Activated T-cell treated with anti-CD3 and anti-CD28 coated beads, Interleukin-2, amount 50 U/mL, for 24 hours (primary cell): ENCODE data around the gene AK8.

Source experiments
- DNase-seq: peaks from one replicate; pipeline ENCODE4 v3.0.0-alpha.2; 2020
- H3K27ac Mint-ChIP-seq: 2 replicates; pipeline ENCODE4 v1.8.0; 2020; ENCODE audit warnings: mild to moderate bottlenecking, mixed read lengths
- H3K27me3 Mint-ChIP-seq: 2 replicates; pipeline ENCODE4 v1.8.0; 2020; ENCODE audit warnings: mixed read lengths
- H3K36me3 Mint-ChIP-seq: 2 replicates; pipeline ENCODE4 v1.8.0; 2020; ENCODE audit warnings: low read depth, mixed read lengths
- H3K4me1 Mint-ChIP-seq: 2 replicates; pipeline ENCODE4 v1.8.0; 2020; ENCODE audit warnings: low read depth, mixed read lengths
- H3K4me3 Mint-ChIP-seq: 2 replicates; pipeline ENCODE4 v1.8.0; 2020; ENCODE audit warnings: mild to moderate bottlenecking, moderate library complexity, mixed read lengths
- H3K9me3 Mint-ChIP-seq: 2 replicates; pipeline ENCODE4 v1.8.0; 2020; ENCODE audit warnings: mixed read lengths

The AK8 gene

GRCh38 chr9:132833550-132834121 is 44.4 kb downstream of the AK8 start:
- H3K9me3 Mint-ChIP-seq = no peaks in the 10 kb centered on the region
- no peak overlapping the region for H3K4me3 Mint-ChIP-seq
- H3K27me3 Mint-ChIP-seq = peaks cover 3% of the 10 kb centered on the region
- H3K36me3 Mint-ChIP-seq = no peaks in the 10 kb centered on the region
- DNase-seq = no peak
- H3K4me1 Mint-ChIP-seq = no peaks in the 10 kb centered on the region
- no peak overlapping the region for H3K27ac Mint-ChIP-seq

DNA sequence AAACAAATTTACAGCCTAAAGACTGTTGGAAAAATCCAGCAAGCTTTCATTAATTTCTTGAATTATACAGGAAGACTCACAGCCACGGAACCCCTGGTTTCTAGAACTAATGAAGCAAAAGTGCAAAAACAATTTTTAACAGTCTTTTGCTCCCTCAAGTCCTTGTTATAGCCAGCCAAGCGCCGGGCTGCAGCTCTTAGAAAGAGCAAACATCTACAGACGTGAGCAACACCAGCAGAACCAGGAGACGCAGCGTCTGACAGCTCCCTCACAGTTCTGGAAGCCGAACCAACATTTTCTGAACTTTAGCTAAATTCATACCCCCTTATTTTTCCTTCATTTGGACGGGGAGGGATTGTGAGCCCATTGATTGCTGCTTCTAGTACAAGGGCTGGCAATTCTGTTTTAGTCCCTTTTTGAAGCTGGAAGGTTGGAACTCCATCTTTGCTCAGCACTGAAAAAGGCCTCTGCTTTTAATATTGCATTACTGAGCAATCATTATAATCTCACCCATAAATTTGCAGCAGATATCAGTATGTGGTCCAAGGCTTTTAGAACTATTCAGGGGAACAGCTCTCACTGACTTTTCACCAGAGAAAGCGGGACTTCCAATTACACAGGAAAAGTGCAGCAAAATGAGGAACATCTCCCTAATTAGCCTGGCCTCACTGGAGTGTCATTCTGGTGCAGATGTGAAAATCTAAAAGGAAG is 45.8 kb downstream of the AK8 start:
- H3K4me3 Mint-ChIP-seq = no peak overlapping the region
- H3K4me1 Mint-ChIP-seq = no peaks in the 10 kb centered on the region
- H3K36me3 Mint-ChIP-seq = no peaks in the 10 kb centered on the region
- no peak for DNase-seq
- no peaks in the 10 kb centered on the region for H3K9me3 Mint-ChIP-seq
- no peak overlapping the region for H3K27ac Mint-ChIP-seq
- peaks cover 3% of the 10 kb centered on the region for H3K27me3 Mint-ChIP-seq

DNA sequence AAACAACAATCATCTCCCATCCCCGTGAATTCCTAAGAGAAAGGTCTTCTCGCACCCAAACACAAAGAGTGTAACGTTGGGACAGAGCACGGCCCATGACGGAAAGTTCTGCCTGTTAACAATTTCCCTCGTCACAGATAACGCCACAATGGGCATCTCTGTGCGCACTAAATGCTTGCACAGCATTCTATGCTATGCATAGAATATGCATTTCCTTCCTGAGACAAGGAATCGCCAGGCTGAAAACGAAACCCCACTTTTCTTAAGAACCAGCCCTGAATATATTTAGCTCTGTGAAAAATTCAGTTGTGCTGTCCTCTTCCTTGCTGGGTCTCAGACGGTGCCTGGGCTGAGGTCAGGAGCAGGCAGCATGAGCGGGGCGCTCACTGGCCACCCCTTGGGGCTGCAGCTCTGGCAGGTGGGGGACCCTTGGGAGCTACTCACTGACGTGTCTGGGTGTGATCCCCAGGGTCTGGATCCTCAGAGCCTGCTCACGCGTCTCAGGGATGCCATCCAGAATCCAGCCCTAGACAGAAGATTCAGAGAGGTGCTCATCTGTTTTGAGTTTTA is 49.8 kb downstream of the AK8 start:
- no peaks in the 10 kb centered on the region for H3K9me3 Mint-ChIP-seq
- H3K36me3 Mint-ChIP-seq = no peaks in the 10 kb centered on the region
- DNase-seq = no peak
- H3K27ac Mint-ChIP-seq = no peak overlapping the region
- H3K4me1 Mint-ChIP-seq = no peaks in the 10 kb centered on the region
- peaks cover 28% of the 10 kb centered on the region for H3K27me3 Mint-ChIP-seq
- no peak overlapping the region for H3K4me3 Mint-ChIP-seq

GRCh38 chr9:132827366-132827765 is 50.7 kb downstream of the AK8 start:
- no peaks in the 10 kb centered on the region for H3K36me3 Mint-ChIP-seq
- H3K9me3 Mint-ChIP-seq = no peaks in the 10 kb centered on the region
- H3K4me1 Mint-ChIP-seq = no peaks in the 10 kb centered on the region
- no peak overlapping the region for H3K27ac Mint-ChIP-seq
- peaks cover 37% of the 10 kb centered on the region for H3K27me3 Mint-ChIP-seq
- no peak for DNase-seq
- H3K4me3 Mint-ChIP-seq = no peak overlapping the region

DNA sequence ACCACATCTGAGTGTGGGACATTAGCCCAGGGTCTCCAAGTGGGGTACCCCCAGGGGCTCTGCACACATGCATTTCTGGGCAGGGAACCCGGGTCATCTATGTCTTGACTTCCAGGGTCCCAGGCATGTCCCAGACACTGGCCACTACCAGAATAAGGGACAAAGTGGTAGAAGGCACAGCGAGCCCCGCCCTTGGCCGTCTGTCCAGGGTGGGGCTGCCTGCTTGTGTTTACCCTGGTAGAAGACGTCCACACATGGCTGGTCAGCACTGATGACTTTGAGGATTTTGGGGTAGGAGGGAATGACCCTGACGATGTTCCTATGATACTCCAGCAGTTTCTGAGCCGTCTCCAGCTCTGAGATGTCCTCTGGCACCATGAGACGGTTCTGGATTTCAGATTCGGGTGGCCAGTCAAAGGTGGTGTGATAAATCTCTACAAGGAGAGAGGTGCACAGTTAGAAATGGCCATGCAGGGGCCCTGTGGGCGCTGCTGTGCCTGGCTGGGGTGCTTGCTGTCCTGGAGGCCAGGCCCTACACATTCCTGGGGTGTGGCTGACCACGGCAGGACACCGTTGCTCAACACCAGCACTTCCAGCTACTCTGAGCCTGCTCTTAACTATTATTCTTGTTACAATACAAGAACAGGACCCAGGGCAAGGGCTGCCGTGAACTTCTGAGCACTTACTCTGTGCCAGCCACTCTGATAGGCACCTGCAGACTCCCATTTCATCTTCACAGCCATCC is 51.3 kb downstream of the AK8 start:
- no peaks in the 10 kb centered on the region for H3K9me3 Mint-ChIP-seq
- no peaks in the 10 kb centered on the region for H3K36me3 Mint-ChIP-seq

DNA sequence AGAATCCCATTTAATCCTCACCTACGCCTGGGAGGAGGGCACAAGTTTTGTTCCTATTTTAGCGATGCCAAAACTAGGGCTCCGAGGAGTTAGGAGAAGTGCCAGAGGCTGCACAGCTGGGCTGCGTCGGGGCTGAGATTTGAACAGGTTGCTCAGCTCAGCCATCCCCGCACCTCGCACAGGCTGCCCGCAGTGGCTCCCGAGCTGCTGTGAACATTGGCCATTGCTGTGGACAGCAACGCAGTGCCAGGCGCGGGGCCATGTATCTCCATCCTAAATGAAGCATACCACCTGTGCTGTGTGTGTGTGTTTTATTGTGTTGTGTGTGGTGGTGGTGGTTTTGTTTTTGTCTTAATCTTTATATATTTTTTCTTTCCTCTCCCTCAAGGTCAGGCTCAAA is 52.0 kb downstream of the AK8 start:
- Mint-ChIP-seq H3K9me3 (no peaks in the 10 kb centered on the region), H3K27me3 (peaks cover 40% of the 10 kb centered on the region), H3K4me3 (no peak overlapping the region), H3K4me1 (no peaks in the 10 kb centered on the region), H3K27ac (no peak overlapping the region), H3K36me3 (no peaks in the 10 kb centered on the region)
- DNase-seq = no peak

More for the DNA sequence above, 51.3 kb downstream of the AK8 start:
- DNase-seq = no peak
- Mint-ChIP-seq H3K4me1 (no peaks in the 10 kb centered on the region), H3K27me3 (peaks cover 39% of the 10 kb centered on the region), H3K4me3 (no peak overlapping the region), H3K27ac (no peak overlapping the region)

DNA sequence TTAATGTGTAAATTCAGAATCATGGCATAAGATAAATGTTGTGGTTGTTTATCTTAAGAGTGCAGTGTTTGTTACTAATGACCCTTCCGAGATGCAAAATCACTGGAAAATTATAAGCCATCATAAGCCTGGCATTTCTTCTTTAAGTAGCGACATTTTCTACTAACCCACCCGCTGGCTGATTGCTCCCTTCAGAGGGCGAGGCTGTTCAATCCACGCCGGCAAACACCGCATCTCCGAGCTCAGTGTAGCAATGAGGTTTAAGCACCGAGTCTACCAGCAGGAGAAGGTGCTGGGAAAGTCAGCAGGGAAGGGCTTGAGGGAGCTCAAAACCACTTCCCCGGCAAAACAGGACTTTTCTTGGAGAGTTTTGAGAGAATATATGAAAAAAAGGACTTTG is 52.7 kb downstream of the AK8 start:
- H3K4me1 Mint-ChIP-seq = no peaks in the 10 kb centered on the region
- no peaks in the 10 kb centered on the region for H3K9me3 Mint-ChIP-seq
- DNase-seq = no peak
- H3K4me3 Mint-ChIP-seq = no peak overlapping the region
- H3K27ac Mint-ChIP-seq = no peak overlapping the region
- H3K27me3 Mint-ChIP-seq = peaks cover 42% of the 10 kb centered on the region
- H3K36me3 Mint-ChIP-seq = no peaks in the 10 kb centered on the region

- no peaks in the 10 kb centered on the region for H3K36me3 Mint-ChIP-seq
- no peak overlapping the region for H3K4me3 Mint-ChIP-seq
- no peaks in the 10 kb centered on the region for H3K9me3 Mint-ChIP-seq
- no peak for DNase-seq
- peaks cover 45% of the 10 kb centered on the region for H3K27me3 Mint-ChIP-seq
- H3K4me1 Mint-ChIP-seq = no peaks in the 10 kb centered on the region
- H3K27ac Mint-ChIP-seq = no peak overlapping the region
Measured at GRCh38 chr9:132824951-132825350, 53.1 kb downstream of the AK8 start.

DNA sequence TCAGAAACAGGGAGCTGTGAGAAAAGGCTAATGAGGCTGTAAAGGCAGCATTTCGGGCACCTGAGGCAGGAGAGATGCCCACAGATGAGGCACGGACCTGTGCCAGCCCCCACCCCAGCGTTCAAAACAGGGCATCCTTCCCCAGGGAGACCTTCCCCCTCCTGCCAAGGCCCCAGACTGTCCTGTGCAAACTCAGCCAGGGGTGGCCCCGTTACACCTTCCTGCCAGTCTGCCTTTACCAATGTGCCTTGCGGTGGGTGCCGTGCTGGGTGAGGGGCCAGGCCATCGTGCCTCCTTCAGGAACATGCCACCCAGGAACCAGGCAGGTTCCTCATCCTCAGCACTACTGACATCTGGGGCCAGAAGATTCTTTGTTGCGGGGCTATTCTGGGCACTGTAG is 53.9 kb downstream of the AK8 start:
- peaks cover 53% of the 10 kb centered on the region for H3K27me3 Mint-ChIP-seq
- no peaks in the 10 kb centered on the region for H3K9me3 Mint-ChIP-seq
- no peaks in the 10 kb centered on the region for H3K36me3 Mint-ChIP-seq
- no peak overlapping the region for H3K27ac Mint-ChIP-seq
- H3K4me3 Mint-ChIP-seq = no peak overlapping the region
- no peaks in the 10 kb centered on the region for H3K4me1 Mint-ChIP-seq
- no peak for DNase-seq

GRCh38 chr9:132823370-132824145 is 54.5 kb downstream of the AK8 start:
- Mint-ChIP-seq H3K27me3 (peaks cover 56% of the 10 kb centered on the region), H3K9me3 (no peaks in the 10 kb centered on the region), H3K27ac (no peak overlapping the region), H3K4me1 (no peaks in the 10 kb centered on the region), H3K36me3 (no peaks in the 10 kb centered on the region), H3K4me3 (no peak overlapping the region)
- no peak for DNase-seq

- Mint-ChIP-seq H3K4me1 (no peaks in the 10 kb centered on the region), H3K27ac (no peak overlapping the region), H3K9me3 (no peaks in the 10 kb centered on the region), H3K27me3 (peaks cover 65% of the 10 kb centered on the region), H3K4me3 (no peak overlapping the region), H3K36me3 (no peaks in the 10 kb centered on the region)
- no peak for DNase-seq
Measured at GRCh38 chr9:132820169-132820944, 57.7 kb downstream of the AK8 start.

GRCh38 chr9:132818588-132818987 is 59.5 kb downstream of the AK8 start:
- no peak for DNase-seq
- no peaks in the 10 kb centered on the region for H3K9me3 Mint-ChIP-seq
- no peaks in the 10 kb centered on the region for H3K36me3 Mint-ChIP-seq
- peaks cover 62% of the 10 kb centered on the region for H3K27me3 Mint-ChIP-seq
- no peaks in the 10 kb centered on the region for H3K4me1 Mint-ChIP-seq
- no peak overlapping the region for H3K27ac Mint-ChIP-seq
- H3K4me3 Mint-ChIP-seq = no peak overlapping the region

DNA sequence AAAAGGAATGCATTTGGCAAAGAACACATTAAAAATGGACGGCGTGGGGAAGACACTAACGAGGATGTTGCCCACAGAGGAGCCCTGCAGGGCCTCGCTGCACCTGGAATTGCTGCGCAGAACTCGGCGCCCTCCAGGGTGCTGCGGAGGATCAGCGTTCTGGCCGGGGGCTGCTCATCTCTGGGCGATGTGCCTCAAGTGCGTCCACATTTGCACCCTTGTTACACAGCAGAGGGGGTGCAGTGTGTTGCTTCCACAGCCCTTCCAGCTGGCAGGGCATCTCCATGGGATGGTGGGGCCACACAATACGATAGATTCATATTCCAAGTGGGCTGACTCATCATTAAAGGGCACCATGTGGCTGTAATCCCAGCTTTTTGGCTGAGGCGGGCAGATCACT is 63.1 kb downstream of the AK8 start:
- Mint-ChIP-seq H3K27ac (no peak overlapping the region), H3K27me3 (peaks cover 60% of the 10 kb centered on the region), H3K9me3 (no peaks in the 10 kb centered on the region), H3K36me3 (no peaks in the 10 kb centered on the region), H3K4me1 (no peaks in the 10 kb centered on the region), H3K4me3 (no peak overlapping the region)
- DNase-seq = no peak
